Sigmoid colon (tissue), 7 donors: Measurements from ENCODE around the gene GFOD2. TPM values are rescaled to one million over a fixed set of nuclear protein-coding genes. Genes with fewer than 3 reads are reported as not detected.

Experiments
- DNase-seq: peaks from one replicate; pipeline ENCODE4 v3.0.0-alpha.2; 2019
- H3K27ac ChIP-seq, 4 donors: fragments of 200-600 bp; sonication (generic); one replicate each; pipeline ENCODE4 v1.5.1; 2016 to 2019; ENCODE audit warnings: mild to moderate bottlenecking in 1 of 4
- H3K27me3 ChIP-seq, 3 donors: fragments of 200-600 bp; sonication (generic); one replicate each; pipeline ENCODE4 v1.5.1; 2019; ENCODE audit warnings: mild to moderate bottlenecking in 1 of 3
- H3K36me3 ChIP-seq, 4 donors: fragments of 200-600 bp; sonication (generic); one replicate each; pipeline ENCODE4 v1.5.1; 2016 to 2019
- H3K4me1 ChIP-seq, 4 donors: fragments of 200-600 bp; sonication (generic); one replicate each; pipeline ENCODE4 v1.5.1; 2017 to 2019
- H3K4me3 ChIP-seq, 4 donors: fragments of 200-600 bp; sonication (generic); one replicate each; pipeline ENCODE4 v1.5.1; 2017 to 2019; ENCODE audit warnings: mild to moderate bottlenecking in 2 of 4, moderate library complexity in 1 of 4
- H3K9me3 ChIP-seq, 4 donors: fragments of 200-600 bp in 3 of 4; sonication (generic) in 3 of 4; one replicate each; pipeline versions ENCODE4 v1.5.1 to v1.6.1; 2013 to 2019
- EP300 ChIP-seq, 4 donors: sonication (generic); formaldehyde crosslinking; IDR thresholded peaks; one replicate each; pipeline ENCODE4 v1.6.1; 2017; ENCODE audit warnings: antibody characterized with exemption in 4 of 4
- POLR2A ChIP-seq, 2 donors: fragments of 450-650 bp; IDR thresholded peaks; one replicate each; pipeline ENCODE4 v1.6.1; 2016; ENCODE audit warnings: antibody characterized with exemption in 2 of 2, mild to moderate bottlenecking in 2 of 2, moderate library complexity in 2 of 2
- POLR2AphosphoS5 ChIP-seq, 4 donors: sonication (generic); formaldehyde crosslinking; IDR thresholded peaks; one replicate each; pipeline ENCODE4 v1.6.1; 2017; ENCODE audit warnings: antibody characterized with exemption in 4 of 4
- WGBS, 2 donors: extraction: QIAGEN DNeasy Blood & Tissue Kit; methylation state at CpG; one replicate each; pipeline ENCODE4 v1.1.7; 2013; 5-methylcytosine and 5-hydroxymethylcytosine counted together
- intact Hi-C: fragments of 100-400 bp; cut with DNase I; formaldehyde crosslinking; loops from one replicate; pipeline ENCODE4 v1.15.1; 2023
- polyA plus RNA-seq, 3 donors: library from polyadenylated mRNA; stranded (reverse); fragments of 200-250 nt; gene quantifications; one replicate each; pipeline ENCODE4 v1.2.3, GENCODE V29; 2013
- total RNA-seq, 4 donors: library from RNA; depleted of rRNA; stranded (reverse); fragments of >200 nt; gene quantifications; one replicate each; pipeline ENCODE4 v1.1.0, GENCODE V29; 2016
- TF ChIP-seq, protein P1 (sequence below), 4 experiments: fragments of 450-650 bp in 3 of 4; fragments of 200-600 bp in 1 of 4; IDR thresholded peaks; one replicate each; pipeline ENCODE4 v1.5.1; 2016 to 2019; ENCODE audit warnings: antibody characterized with exemption in 4 of 4, mild to moderate bottlenecking in 3 of 4, moderate library complexity in 2 of 4
- donor health status: healthy with polysubstance abuse.
- donor health status: Bipolar disorder and iron deficiency.
- donor health status: healthy.

GFOD2 gene
- total and polyA plus RNA-seq, 7 donors, result 8.1 to 19.5 (median 13.8) TPM

DNA sequence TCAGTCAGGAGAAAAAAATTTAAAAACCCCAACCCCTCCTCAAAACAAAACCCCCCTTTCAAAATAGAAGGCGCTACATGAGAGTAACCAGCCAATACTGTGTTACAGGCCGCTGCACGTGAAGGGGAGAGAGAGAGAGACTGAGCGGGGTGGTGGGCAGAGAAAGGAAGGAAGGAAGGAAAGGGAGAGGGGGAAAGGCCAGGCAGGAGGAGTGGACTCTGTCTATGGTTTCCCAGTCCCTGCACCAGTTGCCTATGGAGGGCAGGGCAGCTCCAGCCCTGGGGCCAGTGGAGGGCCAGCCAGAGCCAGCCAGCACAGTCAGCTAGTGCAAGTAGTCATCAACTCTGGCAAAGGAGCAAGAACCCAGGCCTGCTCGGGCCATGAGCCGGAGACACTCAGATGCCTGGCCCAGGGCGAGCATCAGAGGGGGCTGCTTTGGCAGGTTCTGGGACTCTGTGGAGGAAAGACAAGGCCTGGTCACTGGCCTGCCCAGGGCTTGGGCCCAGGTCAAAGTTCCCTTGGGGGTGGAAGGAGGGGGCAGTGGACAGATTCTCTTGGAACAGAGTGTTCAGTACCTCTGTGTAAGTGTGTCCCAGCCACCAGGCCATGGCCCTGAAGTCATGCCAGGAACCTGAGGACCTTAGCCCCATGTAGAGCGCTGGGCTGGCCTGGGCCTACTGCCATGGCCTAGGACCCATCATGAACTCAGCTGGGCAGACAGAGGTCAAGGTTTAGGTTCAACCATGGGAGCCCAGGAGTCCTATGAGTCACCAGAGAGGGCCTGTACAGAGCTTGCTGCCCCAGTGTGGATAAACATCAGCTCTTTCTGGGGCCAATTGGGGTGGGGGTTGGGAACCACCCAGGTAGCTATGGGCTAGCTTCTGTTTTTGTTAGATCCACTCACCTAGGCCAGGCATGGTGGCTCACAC lies 7.3 kb upstream of the GFOD2 start:
- Histone ChIP-seq H3K27me3 (no peaks in the 10 kb centered on the region), H3K27ac (no peak overlapping the region), H3K9me3 (no peaks in the 10 kb centered on the region), H3K4me1 (no peaks in the 10 kb centered on the region), H3K36me3 (peaks cover 13 to 79% (median 46%) of the 10 kb centered on the region in 4 donors), H3K4me3 (no peak overlapping the region)
- no peak for TF ChIP-seq POLR2A (IDR thresholded peaks at IDR 0.05)
- TF ChIP-seq POLR2AphosphoS5 (IDR thresholded peaks at IDR 0.05), result no peak
- TF ChIP-seq, protein P1, sequence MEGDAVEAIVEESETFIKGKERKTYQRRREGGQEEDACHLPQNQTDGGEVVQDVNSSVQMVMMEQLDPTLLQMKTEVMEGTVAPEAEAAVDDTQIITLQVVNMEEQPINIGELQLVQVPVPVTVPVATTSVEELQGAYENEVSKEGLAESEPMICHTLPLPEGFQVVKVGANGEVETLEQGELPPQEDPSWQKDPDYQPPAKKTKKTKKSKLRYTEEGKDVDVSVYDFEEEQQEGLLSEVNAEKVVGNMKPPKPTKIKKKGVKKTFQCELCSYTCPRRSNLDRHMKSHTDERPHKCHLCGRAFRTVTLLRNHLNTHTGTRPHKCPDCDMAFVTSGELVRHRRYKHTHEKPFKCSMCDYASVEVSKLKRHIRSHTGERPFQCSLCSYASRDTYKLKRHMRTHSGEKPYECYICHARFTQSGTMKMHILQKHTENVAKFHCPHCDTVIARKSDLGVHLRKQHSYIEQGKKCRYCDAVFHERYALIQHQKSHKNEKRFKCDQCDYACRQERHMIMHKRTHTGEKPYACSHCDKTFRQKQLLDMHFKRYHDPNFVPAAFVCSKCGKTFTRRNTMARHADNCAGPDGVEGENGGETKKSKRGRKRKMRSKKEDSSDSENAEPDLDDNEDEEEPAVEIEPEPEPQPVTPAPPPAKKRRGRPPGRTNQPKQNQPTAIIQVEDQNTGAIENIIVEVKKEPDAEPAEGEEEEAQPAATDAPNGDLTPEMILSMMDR (IDR thresholded peaks at IDR 0.05), result no peak
- TF ChIP-seq EP300 (IDR thresholded peaks at IDR 0.05), result no peak
- 94 to 96% methylated on average over 8 of the region's 8 CpGs for WGBS, 2 donors
- DNase-seq, result peak; percentile 56
- intact Hi-C loops, result no loop called here

DNA sequence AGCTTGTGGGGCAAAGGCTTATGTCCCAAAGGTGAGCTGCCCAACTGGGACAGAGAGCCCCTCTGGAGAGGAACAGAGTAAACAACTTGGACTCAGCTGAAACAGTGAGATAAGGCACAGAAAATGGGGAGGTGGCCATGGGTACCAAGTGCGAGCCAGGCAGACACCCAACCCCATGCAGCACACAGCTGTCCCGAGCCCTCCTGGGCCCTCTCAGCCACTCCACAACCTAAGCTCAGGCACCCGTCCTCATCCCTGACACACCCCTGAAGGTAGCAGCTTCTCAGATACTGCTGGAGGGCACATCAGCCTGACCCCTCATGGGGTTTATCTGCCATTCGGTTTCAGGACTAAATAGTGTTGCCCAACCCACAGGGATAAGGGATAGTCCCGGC lies 4.8 kb upstream of the GFOD2 start:
- H3K9me3 ChIP-seq, result no peaks in the 10 kb centered on the region
- peaks cover under 1 to 55% (median 28%) of the 10 kb centered on the region in 4 donors for H3K36me3 ChIP-seq
- intact Hi-C loops, result no loop called here
- H3K4me1 ChIP-seq, result peaks cover 0 to 10% (median 8%) of the 10 kb centered on the region in 4 donors
- WGBS, 2 donors, result 92 to 94% methylated on average over 5 of the region's 5 CpGs
- no peak overlapping the region for H3K4me3 ChIP-seq
- DNase-seq, result peak; percentile 40
- H3K27ac ChIP-seq, result no peak overlapping the region
- H3K27me3 ChIP-seq, result no peaks in the 10 kb centered on the region
- TF ChIP-seq POLR2AphosphoS5 (IDR thresholded peaks at IDR 0.05) (no peak), EP300 (IDR thresholded peaks at IDR 0.05) (no peak), POLR2A (IDR thresholded peaks at IDR 0.05) (no peak)
- TF ChIP-seq, protein P1 (IDR thresholded peaks at IDR 0.05), result no peak

DNA sequence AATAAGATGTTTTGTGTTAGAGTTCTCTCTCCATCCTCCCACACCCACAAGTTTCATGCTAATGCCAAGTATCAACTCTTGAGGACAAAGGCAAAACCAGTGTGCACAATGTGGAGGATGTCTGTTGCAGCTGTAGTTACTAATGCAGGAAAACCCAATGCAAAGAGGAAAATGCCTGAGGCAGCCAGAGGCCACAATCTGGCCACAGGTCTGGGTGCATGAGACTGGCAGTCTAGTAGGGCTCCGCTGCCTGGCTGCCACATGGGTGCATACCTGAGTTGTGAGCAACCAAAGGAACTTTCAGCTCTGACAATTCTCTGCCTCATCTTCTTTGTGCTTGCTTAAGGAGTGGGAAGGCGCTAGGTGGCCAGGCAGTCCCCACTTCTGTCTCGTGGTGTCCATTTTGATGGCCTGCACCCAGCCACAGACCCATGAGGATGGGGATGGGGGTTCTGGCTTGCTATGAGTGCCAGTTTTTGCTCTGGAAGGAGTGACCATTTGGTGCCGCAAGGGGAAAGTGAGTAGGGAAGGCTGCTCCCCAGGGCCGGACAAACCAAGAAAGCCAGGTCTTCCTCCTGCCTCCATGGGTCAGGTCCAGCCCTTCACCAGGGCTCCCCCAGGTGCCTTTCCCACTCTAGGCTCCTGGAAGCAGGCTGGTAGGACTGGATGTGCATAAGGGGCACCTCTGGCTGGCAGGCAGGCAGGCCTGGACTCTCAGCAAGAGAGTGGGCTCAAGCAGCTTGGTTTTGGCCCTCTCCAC lies 4.2 kb upstream of the GFOD2 start:
- peaks cover 0 to 16% (median 12%) of the 10 kb centered on the region in 4 donors for H3K4me1 ChIP-seq
- no peak overlapping the region for H3K4me3 ChIP-seq
- DNase-seq, result peak; percentile 30
- H3K27me3 ChIP-seq, result no peaks in the 10 kb centered on the region
- H3K36me3 ChIP-seq, result peaks cover 0 to 49% (median 25%) of the 10 kb centered on the region in 4 donors
- H3K9me3 ChIP-seq, result no peaks in the 10 kb centered on the region
- no peak overlapping the region for H3K27ac ChIP-seq
- intact Hi-C loops, result no loop called here
- no peak for TF ChIP-seq EP300 (IDR thresholded peaks at IDR 0.05)
- no peak for TF ChIP-seq POLR2A (IDR thresholded peaks at IDR 0.05)
- TF ChIP-seq, protein P1 (IDR thresholded peaks at IDR 0.05), result no peak
- TF ChIP-seq POLR2AphosphoS5 (IDR thresholded peaks at IDR 0.05), result no peak
- 97% methylated on average over 5 of the region's 5 CpGs for WGBS, 2 donors

DNA sequence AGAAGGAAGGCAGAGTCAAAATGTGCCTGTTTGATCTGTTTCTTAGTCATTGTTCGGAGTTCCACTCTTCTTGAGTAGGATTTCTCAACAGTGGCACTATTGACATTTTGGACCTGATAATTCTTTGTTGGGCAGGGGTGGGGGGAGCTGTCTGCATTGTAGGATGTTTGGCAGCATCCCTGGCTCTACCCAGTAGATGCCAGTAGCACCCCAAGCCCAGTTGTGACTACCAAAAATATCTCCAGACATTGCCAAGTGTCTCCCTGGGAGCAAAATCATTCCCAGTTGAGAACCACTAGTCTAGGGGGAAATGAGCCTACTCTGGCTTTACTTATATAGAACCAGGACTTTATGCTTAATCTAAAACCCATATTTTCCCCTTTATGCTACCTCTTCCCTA lies 1.1 kb upstream of the GFOD2 start:
- H3K9me3 ChIP-seq, result no peaks in the 10 kb centered on the region
- H3K36me3 ChIP-seq, result peaks cover 0 to 19% (median 1%) of the 10 kb centered on the region in 4 donors
- DNase-seq, result no peak
- peak overlapping the region in 1 of 4 donors; percentile 92 for H3K4me3 ChIP-seq
- WGBS, 2 donors, result 26 to 49% methylated on average over 1 of the region's 1 CpG
- H3K27ac ChIP-seq, result peak overlapping the region; percentile 80 to 89 (median 89)
- TF ChIP-seq EP300 (IDR thresholded peaks at IDR 0.05), result no peak
- no peaks in the 10 kb centered on the region for H3K27me3 ChIP-seq
- peaks cover 0 to 28% (median 20%) of the 10 kb centered on the region in 4 donors for H3K4me1 ChIP-seq
- intact Hi-C loops, result loop anchor here (2.0 kb wide), 1 partner anchor 87 kb away; the partner anchor contains the start of genes RANBP10 and TSNAXIP1

DNA sequence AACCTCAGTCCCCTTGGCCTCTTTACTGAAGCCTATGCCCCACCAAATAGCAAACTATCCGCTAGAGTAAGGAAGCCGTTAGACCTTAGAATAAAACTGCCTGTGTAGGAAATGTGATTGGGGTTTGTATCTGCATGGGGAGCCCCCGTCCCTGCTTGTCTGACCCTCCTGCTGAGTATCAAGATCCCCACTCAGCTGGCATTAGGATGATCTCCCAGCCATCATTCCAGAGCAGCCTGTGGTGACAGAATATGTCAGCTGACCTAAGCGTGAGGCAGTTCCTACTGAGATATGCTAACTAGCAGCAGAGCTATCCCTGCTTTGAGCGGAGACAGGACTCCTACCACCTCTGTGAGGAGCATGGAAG lies 645 bp upstream of the GFOD2 start:
- no peak for TF ChIP-seq POLR2AphosphoS5 (IDR thresholded peaks at IDR 0.05)
- TF ChIP-seq, protein P1 (IDR thresholded peaks at IDR 0.05), result no peak
- TF ChIP-seq POLR2A (IDR thresholded peaks at IDR 0.05), result no peak
- no peak for TF ChIP-seq EP300 (IDR thresholded peaks at IDR 0.05)
- WGBS, 2 donors, result 1 to 2% methylated on average over 5 of the region's 5 CpGs
- Histone ChIP-seq H3K9me3 (no peaks in the 10 kb centered on the region), H3K27ac (peak overlapping the region; percentile 80 to 89 (median 89)), H3K4me1 (peaks cover 0 to 28% (median 22%) of the 10 kb centered on the region in 4 donors), H3K27me3 (no peaks in the 10 kb centered on the region), H3K36me3 (peaks cover 0 to 15% (median 0%) of the 10 kb centered on the region in 4 donors), H3K4me3 (peak overlapping the region; percentile 70 to 92 (median 85))
- DNase-seq, result no peak
- intact Hi-C loops, result loop anchor here (2.0 kb wide), 2 partner anchors 47 to 87 kb away; partner anchors contain the start of genes RANBP10 and TSNAXIP1
